Heart right ventricle (tissue), 16 donors: ENCODE data around the gene AMZ2. TPM values are rescaled to one million over a fixed set of nuclear protein-coding genes. Genes with fewer than 3 reads are reported as not detected.
"Not testable (repeated sequence)": the region's sequence is repeated elsewhere in the genome, so short reads cannot be mapped to it uniquely, and the experiment has no call there.

Experiments used
- ATAC-seq, 8 donors: fragments of 200-7000 bp; cut with Tn5 transposase; one replicate each; pipeline ENCODE4 v1.9.1; 2020; ENCODE audit warnings: mild to moderate bottlenecking in 8 of 8, moderate library complexity in 8 of 8, moderate number of reproducible peaks in 1 of 8
- DNase-seq, 2 donors: peaks; one replicate each; pipeline ENCODE4 v3.0.0-alpha.2; 2020
- H3K27ac ChIP-seq, 10 donors: fragments of 200-600 bp; sonication (generic) in 2 of 10; one replicate each; pipeline versions ENCODE4 v1.5.0 to v1.8.0; 2020 to 2022; ENCODE audit warnings: mild to moderate bottlenecking in 3 of 10
- H3K27me3 ChIP-seq, 7 donors: fragments of 200-600 bp; one replicate each; pipeline ENCODE4 v1.8.0; 2021 to 2022; ENCODE audit warnings: mild to moderate bottlenecking in 2 of 7
- H3K36me3 ChIP-seq, 9 donors: fragments of 200-600 bp; sonication (generic) in 1 of 9; one replicate each; pipeline versions ENCODE4 v1.5.0 to v1.8.0; 2020 to 2022; ENCODE audit warnings: mild to moderate bottlenecking in 2 of 9
- H3K4me1 ChIP-seq, 9 donors: fragments of 200-600 bp; sonication (generic) in 1 of 9; one replicate each; pipeline versions ENCODE4 v1.5.0 to v1.8.0; 2020 to 2022; ENCODE audit warnings: mild to moderate bottlenecking in 4 of 9
- H3K4me3 ChIP-seq, 10 donors: fragments of 200-600 bp; sonication (generic) in 2 of 10; one replicate each; pipeline versions ENCODE4 v1.5.0 to v1.8.0; 2020 to 2022; ENCODE audit warnings: mild to moderate bottlenecking in 7 of 10, moderate library complexity in 2 of 10
- H3K9me3 ChIP-seq, 11 donors: fragments of 200-600 bp in 10 of 11; sonication (generic) in 2 of 11; one replicate each; pipeline versions ENCODE4 v1.5.0 to v1.8.0; 2013 to 2022; ENCODE audit warnings: mild to moderate bottlenecking in 2 of 11, control low read depth in 1 of 11, moderate library complexity in 1 of 11
- CTCF ChIP-seq, 9 donors: fragments of 200-600 bp; sonication (generic) in 2 of 9; IDR thresholded peaks; one replicate each; pipeline versions ENCODE4 v1.5.0 to v1.8.0; 2021 to 2022; ENCODE audit warnings: antibody characterized with exemption in 9 of 9, mild to moderate bottlenecking in 5 of 9, moderate library complexity in 1 of 9
- WGBS, 2 donors: extraction: QIAGEN DNeasy Blood & Tissue Kit; methylation state at CpG; one replicate each; pipeline ENCODE4 v1.1.7; 2013; ENCODE audit warnings: inconsistent platforms in 1 of 2; 5-methylcytosine and 5-hydroxymethylcytosine counted together
- intact Hi-C, 10 donors: fragments of 100-400 bp; cut with DNase I; formaldehyde crosslinking; loops; one replicate each; pipeline versions ENCODE4 v1.11.1 to v1.14.2; 2022
- polyA plus RNA-seq, 2 donors: library from polyadenylated mRNA; stranded (reverse); fragments of 200-250 nt; gene quantifications; one replicate each; pipeline ENCODE4 v1.2.3, GENCODE V29; 2013
- total RNA-seq, 10 donors: library from RNA; stranded (reverse); fragmentation: NEBNext Ultra II Directional in 3 of 10; extraction: Animal tissue kit (Norgen Biotek cat#: 25700) in 3 of 10; gene quantifications; one replicate each; pipeline versions ENCODE4 v1.2.1 to v1.2.4, GENCODE V29; 2021 to 2023
- donor health status: Arrhythmogenic right ventricular cardiomyopathy.
- donor health status: ischemic (EF 13 %, LVEDD 7.1; RV severe dilation, severe dysfunction).
- donor health status: healthy with polysubstance abuse.
- donor health status: DM: no; HTN: yes; CAD: no.
- donor health status: DM: no; HTN: no; CAD: no.
- donor health status: ischemic (EF 25% LVEDD 6.9; RV normal size, moderate dysfunction).
- donor health status: ischemic (EF 25% LVEDD 5.7; RV mildly dilated, moderate dysfunction).
- donor health status: healthy.
- donor health status: DM: yes; HTN: yes; CAD: no.
- donor health status: Ischemic cardiomyopathy.
- donor health status: ischemic (EF 35%, LVEDD 5.7; RV mildly dilated, moderate dysfunction).
- donor health status: nonischemic (EF 11% LVEDD 7.7; RV severe dilation, severe dysfunction).
- donor health status: DM: yes; HTN: yes; CAD: no.
- donor health status: PGD.
- donor health status: ischemic (EF 29% LVEDD 5.4; RV normal size, mild dysfunction).
- donor health status: nonischemic (EF 23%, LVEDD 6.1; RV moderate dilation, normal function).

The AMZ2 gene
- total and polyA plus RNA-seq, 12 donors = 41.6 to 140 (median 106) TPM

- H3K4me1 ChIP-seq = peaks cover 0 to 23% (median 7%) of the 10 kb centered on the region in 9 donors
- ATAC-seq = no peak
- H3K36me3 ChIP-seq = peaks cover 0 to 33% (median 5%) of the 10 kb centered on the region in 9 donors
- WGBS, 2 donors = 92% methylated on average over 10 of the region's 10 CpGs
- intact Hi-C loops = loop anchor here in 2 of 10 donors (5.0 to 10.0 kb wide), 2 partner anchors 353 to 356 kb away; no protein-coding TSS in a partner anchor
- H3K27me3 ChIP-seq = no peaks in the 10 kb centered on the region
- no peaks in the 10 kb centered on the region for H3K9me3 ChIP-seq
- TF ChIP-seq CTCF (IDR thresholded peaks at IDR 0.05) = no peak
- H3K4me3 ChIP-seq = no peak overlapping the region
- no peak overlapping the region for H3K27ac ChIP-seq
- no peak for DNase-seq
These were observed 37.1 kb upstream of the AMZ2 start for GRCh38 chr17:68210570-68211315.

- Histone ChIP-seq H3K36me3 (peaks cover 0 to 36% (median 5%) of the 10 kb centered on the region in 9 donors), H3K27ac (peak overlapping the region in 1 of 10 donors; percentile 36)
- WGBS, 2 donors = 60 to 63% methylated on average over 10 to 11 of the region's 11 CpGs
- not testable (repeated sequence) for H3K4me3 ChIP-seq, DNase-seq, H3K9me3 ChIP-seq, ATAC-seq, H3K4me1 ChIP-seq, H3K27me3 ChIP-seq
- intact Hi-C loops = loop anchor here in 2 of 10 donors (5.0 to 10.0 kb wide), 2 partner anchors 356 to 359 kb away; no protein-coding TSS in a partner anchor
These were observed 34.1 kb upstream of the AMZ2 start for GRCh38 chr17:68213428-68214411.

- not testable (repeated sequence) for H3K9me3 ChIP-seq, H3K27me3 ChIP-seq, H3K4me3 ChIP-seq, H3K4me1 ChIP-seq, DNase-seq
- WGBS, 2 donors = 62% methylated on average over 2 of the region's 5 CpGs; no CpG with 5 or more reads in 1 of the 2 donors
- intact Hi-C loops = loop anchor here in 2 of 10 donors (5.0 to 10.0 kb wide), 2 partner anchors 358 to 361 kb away; no protein-coding TSS in a partner anchor
- Histone ChIP-seq H3K27ac (peak overlapping the region in 1 of 10 donors; percentile 16), H3K36me3 (peaks cover 0 to 23% (median 0%) of the 10 kb centered on the region in 9 donors)
- peak in 4 of 8 donors; percentile 83 to 98 (median 84) for ATAC-seq
These were observed 32.4 kb upstream of the AMZ2 start for GRCh38 chr17:68215453-68215852.

GRCh38 chr17:68219429-68219828 lies 28.4 kb upstream of the AMZ2 start:
- H3K27me3 ChIP-seq, H3K27ac ChIP-seq, H3K9me3 ChIP-seq, H3K4me3 ChIP-seq, H3K4me1 ChIP-seq, ATAC-seq, DNase-seq: not testable (repeated sequence)
- WGBS, 2 donors = 97 to 99% methylated on average over 5 of the region's 5 CpGs
- H3K36me3 ChIP-seq = peaks cover 0 to 11% (median 0%) of the 10 kb centered on the region in 9 donors
- intact Hi-C loops = loop anchor here in 2 of 10 donors (5.0 to 10.0 kb wide), 2 partner anchors 362 to 365 kb away; no protein-coding TSS in a partner anchor

GRCh38 chr17:68220186-68220585 lies 27.7 kb upstream of the AMZ2 start:
- DNase-seq, H3K27me3 ChIP-seq, H3K4me3 ChIP-seq, H3K4me1 ChIP-seq, H3K9me3 ChIP-seq, H3K27ac ChIP-seq, ATAC-seq, intact Hi-C loops: not testable (repeated sequence)
- 95 to 100% methylated on average over 1 to 2 of the region's 2 CpGs for WGBS, 2 donors
- peaks cover 0 to 11% (median 0%) of the 10 kb centered on the region in 9 donors for H3K36me3 ChIP-seq

- H3K27me3 ChIP-seq, DNase-seq, H3K4me1 ChIP-seq, H3K27ac ChIP-seq, H3K4me3 ChIP-seq, intact Hi-C loops, H3K9me3 ChIP-seq, ATAC-seq: not testable (repeated sequence)
- 94 to 96% methylated on average over 12 of the region's 12 CpGs for WGBS, 2 donors
- H3K36me3 ChIP-seq = peaks cover 0 to 11% (median 0%) of the 10 kb centered on the region in 9 donors
These were observed 27.1 kb upstream of the AMZ2 start for GRCh38 chr17:68220786-68221185.
